HUDEP-2 (cell line): ENCODE data around the gene FGFR2.
"Not testable (repeated sequence)": the region's sequence is repeated elsewhere in the genome, so short reads cannot be mapped to it uniquely, and the experiment has no call there.

Experiments
- DNase-seq, 76 experiments: peaks; one replicate each; lab custom pipeline; 2025; ENCODE audit not compliant: unreplicated experiment in 76 of 76; lab: John Stamatoyannopoulos, UW

FGFR2 gene

DNA sequence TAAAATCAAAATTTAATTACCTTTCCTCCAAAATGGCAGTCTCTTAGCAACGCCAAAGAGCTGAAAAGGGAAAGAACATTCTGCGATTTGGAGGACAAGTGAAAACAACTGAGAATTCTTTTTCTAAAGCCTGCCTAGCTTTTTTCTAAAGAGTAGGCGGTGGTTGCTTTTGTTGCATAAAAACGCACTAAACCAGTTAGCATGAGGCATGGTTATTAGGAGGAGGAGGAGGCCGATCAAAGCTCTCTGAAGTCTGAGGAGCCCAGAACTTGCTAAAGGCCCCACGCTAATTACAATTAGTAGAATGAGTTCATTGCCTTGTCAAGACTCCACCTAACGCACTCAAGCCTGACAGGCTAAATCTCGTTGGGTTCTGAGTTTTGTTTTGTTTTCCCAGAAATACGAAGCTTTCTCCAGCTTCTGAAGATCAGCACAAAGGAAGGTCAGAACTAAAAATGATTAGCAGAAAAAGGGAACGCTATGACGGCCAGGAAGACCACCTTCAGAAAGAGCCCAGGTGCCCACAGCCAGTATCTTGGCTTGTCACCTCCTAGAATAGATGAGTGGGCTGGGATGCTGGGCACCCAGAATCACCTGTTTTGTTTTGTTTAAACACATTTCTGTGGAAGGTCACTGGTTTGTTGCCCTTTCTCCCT, 72.0 kb downstream of the FGFR2 start:
- no peak for DNase-seq

GRCh38 chr10:121525251-121526134, 72.8 kb downstream of the FGFR2 start:
- DNase-seq = no peak

- no peak for DNase-seq
Measured at GRCh38 chr10:121524157-121524817, 74.0 kb downstream of the FGFR2 start.

GRCh38 chr10:121522831-121523230, 75.4 kb downstream of the FGFR2 start:
- no peak for DNase-seq

- DNase-seq = no peak
Measured at GRCh38 chr10:121521794-121522556, 76.3 kb downstream of the FGFR2 start.

- DNase-seq = not testable (repeated sequence)
Measured at GRCh38 chr10:121520526-121520925, 77.7 kb downstream of the FGFR2 start.

GRCh38 chr10:121519901-121520493, 78.2 kb downstream of the FGFR2 start:
- DNase-seq = no peak

DNA sequence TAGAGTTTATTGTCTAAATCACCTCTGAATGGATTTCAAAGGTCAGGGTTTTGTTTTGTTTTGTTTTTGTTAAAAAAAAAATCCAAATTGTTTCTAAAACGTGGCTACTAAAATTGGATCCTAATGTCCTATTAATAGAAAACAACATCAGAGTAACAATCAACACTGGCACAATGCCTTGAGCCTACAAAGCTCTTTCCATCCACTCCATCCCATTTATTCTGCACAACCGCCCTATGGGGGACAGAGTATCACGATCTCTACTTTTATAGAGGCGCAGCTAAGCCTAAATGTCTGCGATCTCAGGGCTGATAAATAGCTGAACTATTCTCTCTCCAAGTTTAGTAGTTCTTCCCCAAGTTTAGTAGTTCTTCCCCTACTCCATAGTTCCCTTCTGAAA, 78.8 kb downstream of the FGFR2 start:
- DNase-seq = no peak

DNA sequence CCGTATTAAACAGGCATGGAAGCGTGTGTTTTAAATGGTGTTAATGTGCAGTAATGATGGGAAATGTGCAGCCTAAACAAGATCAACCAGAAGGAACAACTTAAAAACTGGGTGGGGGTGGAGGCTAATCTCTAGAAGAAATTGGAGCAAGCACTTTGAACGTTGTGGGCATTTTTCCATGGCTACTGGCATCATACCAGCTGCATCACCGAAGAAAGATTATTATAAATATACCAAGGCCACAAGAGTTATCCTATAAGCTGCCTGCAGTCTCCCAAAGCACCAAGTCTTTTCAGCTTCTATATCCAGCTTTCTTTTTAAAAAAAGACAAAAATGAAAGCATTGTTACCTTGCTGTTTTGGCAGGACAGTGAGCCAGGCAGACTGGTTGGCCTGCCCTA, 79.9 kb downstream of the FGFR2 start:
- no peak for DNase-seq

GRCh38 chr10:121516093-121516865, 82.0 kb downstream of the FGFR2 start:
- no peak for DNase-seq

DNA sequence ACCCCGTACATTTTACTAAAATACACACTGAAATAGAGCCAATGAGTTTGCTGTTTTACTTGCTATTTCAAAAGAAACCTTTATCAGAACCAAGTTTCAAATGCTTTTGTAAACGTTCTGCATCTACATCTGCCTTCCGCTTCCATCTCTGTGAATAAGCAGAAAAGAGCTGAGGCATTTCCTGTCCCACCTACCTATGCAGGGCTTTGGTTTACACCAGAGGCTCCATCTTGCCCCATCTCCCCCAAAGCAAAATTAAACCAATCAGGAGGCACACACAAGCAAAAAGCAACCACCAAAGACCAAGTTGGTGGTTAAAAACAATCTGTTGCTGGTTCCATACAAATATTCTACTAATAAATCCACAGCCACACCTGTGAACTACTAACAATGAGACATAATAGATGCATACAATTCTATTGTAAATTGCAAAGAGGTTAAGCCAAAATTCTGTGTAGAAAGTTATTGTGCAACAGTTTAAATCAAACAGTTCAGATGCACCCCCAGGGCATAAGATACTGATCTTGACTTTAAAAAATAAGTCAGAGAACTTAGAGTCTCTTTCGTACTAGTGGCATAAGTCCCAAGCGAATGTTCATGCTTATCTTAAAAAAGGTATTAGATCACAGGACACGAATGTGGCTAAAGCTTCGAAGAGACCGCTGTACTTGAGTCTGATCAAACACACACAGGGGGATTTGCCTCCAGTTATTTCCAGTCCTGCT, 83.9 kb downstream of the FGFR2 start:
- no peak for DNase-seq

- no peak for DNase-seq
Measured at GRCh38 chr10:121511943-121512342, 86.3 kb downstream of the FGFR2 start.

GRCh38 chr10:121511460-121511859, 86.8 kb downstream of the FGFR2 start:
- DNase-seq = no peak

DNA sequence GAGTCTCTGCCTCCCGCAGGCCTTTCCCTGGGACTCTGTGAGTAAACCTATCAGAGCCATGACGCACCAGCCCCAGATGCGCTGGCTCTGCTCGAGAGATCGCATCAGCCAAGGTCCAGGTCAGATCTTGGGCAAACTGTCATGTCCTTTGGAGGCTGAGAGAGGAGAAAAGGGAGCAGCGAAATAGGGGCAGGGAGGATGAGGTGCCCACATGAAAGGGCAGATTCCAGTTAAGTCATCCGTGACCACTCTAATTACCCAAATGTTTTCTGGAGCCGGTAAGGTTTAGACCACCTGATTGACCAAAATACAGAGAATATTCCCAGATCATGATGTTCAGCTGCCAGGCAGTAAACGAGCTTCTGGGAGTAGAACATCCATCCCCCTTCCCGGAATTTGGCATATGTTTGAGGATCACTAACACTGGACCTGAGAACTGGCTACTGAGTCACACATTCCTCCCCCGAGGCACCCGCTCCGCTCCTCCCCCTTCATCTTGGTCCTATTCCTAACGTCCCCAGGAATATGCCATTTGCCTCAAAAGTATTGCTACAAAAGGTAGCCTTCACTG, 88.0 kb downstream of the FGFR2 start:
- DNase-seq = no peak

- DNase-seq = no peak
Measured at GRCh38 chr10:121509796-121510195, 88.4 kb downstream of the FGFR2 start.

GRCh38 chr10:121509112-121509511, 89.1 kb downstream of the FGFR2 start:
- DNase-seq = no peak

DNA sequence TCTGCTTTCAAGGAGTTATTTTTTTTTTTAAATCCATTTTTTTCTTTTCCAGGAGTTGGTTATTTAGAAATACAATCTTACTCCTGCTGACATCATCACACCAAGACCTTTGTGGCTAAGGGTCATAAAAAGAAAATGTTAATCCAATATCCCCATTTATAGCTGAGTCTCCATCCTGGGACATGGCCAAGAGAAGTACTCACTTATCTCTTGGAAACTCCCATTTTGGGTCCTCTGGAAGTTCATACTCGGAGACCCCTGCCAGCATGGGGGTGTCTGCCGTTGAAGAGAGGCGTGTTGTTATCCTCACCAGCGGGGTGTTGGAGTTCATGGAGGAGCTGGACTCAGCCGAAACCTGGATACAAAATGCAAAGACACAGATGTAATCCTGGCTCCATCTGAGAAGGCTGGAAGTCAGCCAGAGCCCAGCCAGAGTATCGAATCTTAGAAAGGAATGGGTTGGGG, 94.6 kb downstream of the FGFR2 start:
- DNase-seq = no peak

- DNase-seq = no peak
Measured at GRCh38 chr10:121501796-121502195, 96.4 kb downstream of the FGFR2 start.
